IPS DF 6.9 (cell line): ENCODE measurements around the gene CCDC178.

Experiments used
- DNase-seq: peaks from one replicate; pipeline ENCODE4 v3.0.0-alpha.2; 2013; ENCODE audit warnings: low read depth, low spot score
- H3K27ac ChIP-seq: one replicate; pipeline ENCODE4 v1.5.1; 2013; ENCODE audit warnings: low read length, control low read depth
- H3K27me3 ChIP-seq: 2 replicates; pipeline ENCODE4 v1.6.1; 2013; ENCODE audit warnings: mild to moderate bottlenecking, low read length; ENCODE audit not compliant: control insufficient read depth, insufficient read depth
- H3K36me3 ChIP-seq: 2 replicates; pipeline ENCODE4 v1.6.1; 2013; ENCODE audit warnings: low read length; ENCODE audit not compliant: control insufficient read depth, insufficient read depth
- H3K4me1 ChIP-seq: 2 replicates; pipeline ENCODE4 v1.6.1; 2013; ENCODE audit warnings: low read length; ENCODE audit not compliant: control insufficient read depth, insufficient read depth
- H3K4me3 ChIP-seq: 2 replicates; pipeline ENCODE4 v1.5.1; 2013; ENCODE audit warnings: mild to moderate bottlenecking, low read length
- H3K9me3 ChIP-seq: 2 replicates; pipeline ENCODE4 v1.6.1; 2013; ENCODE audit warnings: low read length, inconsistent platforms; ENCODE audit not compliant: control insufficient read depth, insufficient read depth
- WGBS: extraction: QIAGEN DNeasy Blood & Tissue Kit; methylation state at CpG from one replicate; pipeline ENCODE4 v1.1.7; 2013; ENCODE audit warnings: mixed read lengths, missing lambda C conversion rate; ENCODE audit not compliant: insufficient read length, insufficient coverage; 5-methylcytosine and 5-hydroxymethylcytosine counted together

Gene CCDC178

DNA sequence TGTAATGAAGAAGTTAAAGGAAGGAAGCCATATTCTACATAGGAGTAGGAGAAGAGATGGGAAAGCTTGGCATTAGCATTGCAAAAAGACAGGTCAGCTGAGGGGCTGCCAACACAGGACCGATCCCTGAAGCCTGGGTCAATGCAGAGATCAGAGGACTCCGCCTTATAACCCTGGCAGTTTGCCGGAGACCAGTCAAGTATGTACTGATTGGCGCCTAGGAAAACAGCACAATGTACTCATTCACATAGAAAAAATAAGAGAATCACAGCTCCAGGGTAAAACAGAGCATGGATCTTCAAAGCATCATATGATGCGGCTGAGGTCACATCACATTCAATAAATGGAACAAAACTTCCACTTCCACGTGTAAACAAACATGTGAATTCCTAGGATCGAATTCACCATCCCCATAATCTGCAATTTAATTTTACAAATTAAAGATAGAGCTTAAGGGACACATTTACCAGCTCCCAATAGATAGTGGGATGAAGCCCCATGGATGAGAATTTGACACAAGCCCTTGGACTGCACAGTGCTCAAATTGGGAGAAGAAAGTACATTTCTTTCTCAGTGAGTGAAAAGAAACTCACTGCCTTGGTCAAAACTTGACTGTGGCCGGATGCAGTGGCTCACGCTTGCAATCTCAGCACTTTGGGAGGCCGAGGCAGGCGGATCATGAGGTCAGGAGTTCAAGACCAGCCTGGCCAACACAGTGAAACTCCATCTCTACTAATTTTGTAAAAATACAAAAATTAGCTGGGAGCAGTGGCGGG lies 532.7 kb downstream of the CCDC178 start:
- Histone ChIP-seq H3K4me3 (no peak overlapping the region), H3K36me3 (no peaks in the 10 kb centered on the region), H3K27ac (no peak overlapping the region), H3K9me3 (no peaks in the 10 kb centered on the region), H3K27me3 (no peaks in the 10 kb centered on the region), H3K4me1 (no peaks in the 10 kb centered on the region)
- DNase-seq: no peak
- no CpG with 5 or more reads among the region's 12 CpGs for WGBS

GRCh38 chr18:32907311-32907585 lies 533.3 kb downstream of the CCDC178 start:
- Histone ChIP-seq H3K27me3 (no peaks in the 10 kb centered on the region), H3K36me3 (no peaks in the 10 kb centered on the region), H3K9me3 (no peaks in the 10 kb centered on the region), H3K4me3 (no peak overlapping the region), H3K4me1 (no peaks in the 10 kb centered on the region), H3K27ac (no peak overlapping the region)
- no peak for DNase-seq
- WGBS: no CpG with 5 or more reads among the region's 3 CpGs

- Histone ChIP-seq H3K36me3 (no peaks in the 10 kb centered on the region), H3K9me3 (no peaks in the 10 kb centered on the region), H3K27ac (no peak overlapping the region), H3K4me1 (no peaks in the 10 kb centered on the region), H3K27me3 (no peaks in the 10 kb centered on the region), H3K4me3 (no peak overlapping the region)
- no CpG with 5 or more reads among the region's 10 CpGs for WGBS
- DNase-seq: no peak
Measured at GRCh38 chr18:32906506-32907310, 533.8 kb downstream of the CCDC178 start.

DNA sequence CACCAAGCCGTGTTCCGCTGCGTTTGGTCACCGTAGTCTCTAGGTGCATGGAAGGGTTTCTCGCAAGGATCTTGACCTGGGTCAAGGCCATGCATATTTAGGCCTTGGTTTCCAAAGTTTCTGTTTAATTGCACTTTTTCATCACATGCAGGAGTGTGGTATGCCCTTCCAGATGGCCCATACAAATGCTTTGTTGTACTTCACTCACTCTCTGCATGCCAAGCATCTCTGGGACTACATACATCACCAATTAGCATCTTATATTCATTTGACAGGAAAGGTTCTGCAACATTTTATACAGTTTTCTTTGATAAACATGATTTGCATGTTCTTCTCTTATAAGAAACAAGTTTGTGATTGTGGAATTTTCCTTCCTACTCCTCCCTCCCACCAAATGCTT lies 534.9 kb downstream of the CCDC178 start:
- no peaks in the 10 kb centered on the region for H3K27me3 ChIP-seq
- WGBS: no CpG with 5 or more reads among the region's 5 CpGs
- no peaks in the 10 kb centered on the region for H3K4me1 ChIP-seq

DNA sequence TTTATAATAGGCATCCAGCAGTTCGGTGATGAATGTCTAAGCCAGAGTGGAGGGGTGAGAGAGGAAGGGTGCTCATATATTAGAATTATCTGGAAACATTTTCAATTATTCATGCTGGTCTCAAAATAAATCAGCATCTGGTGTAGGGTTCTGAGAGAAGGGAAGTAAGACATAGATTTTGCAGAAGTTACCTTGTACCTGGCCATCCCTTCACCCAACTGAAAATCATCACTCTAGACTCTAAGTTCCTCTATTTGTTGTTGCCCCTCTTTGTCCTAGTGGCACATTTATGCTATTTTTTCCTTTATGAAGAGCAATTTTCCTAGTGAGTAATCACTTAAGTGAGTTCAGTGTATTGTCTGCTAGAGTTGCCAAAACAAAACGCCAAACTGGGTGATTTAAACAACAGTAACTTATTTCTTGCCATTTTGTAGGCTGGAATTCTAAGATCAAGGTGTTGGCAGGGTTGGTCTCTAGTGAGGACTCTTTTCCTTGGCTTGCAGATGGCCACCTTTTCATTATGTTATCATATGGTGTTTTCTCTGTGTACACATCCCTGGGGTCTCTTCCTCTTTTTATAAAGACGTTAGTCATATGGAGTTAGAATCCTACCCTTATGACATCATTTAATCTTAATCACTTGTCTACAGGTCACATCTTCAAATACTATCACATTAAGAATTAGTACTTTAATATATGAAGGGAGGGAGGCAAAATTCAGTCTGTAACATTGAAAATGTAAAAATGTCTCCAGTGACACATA lies 537.8 kb downstream of the CCDC178 start:
- Histone ChIP-seq H3K9me3 (no peaks in the 10 kb centered on the region), H3K27me3 (no peaks in the 10 kb centered on the region), H3K27ac (no peak overlapping the region), H3K4me3 (no peak overlapping the region), H3K36me3 (no peaks in the 10 kb centered on the region), H3K4me1 (no peaks in the 10 kb centered on the region)
- DNase-seq: no peak
- no CpG with 5 or more reads among the region's 3 CpGs for WGBS

More for the DNA sequence above, 534.9 kb downstream of the CCDC178 start:
- no peak overlapping the region for H3K27ac ChIP-seq
- no peaks in the 10 kb centered on the region for H3K9me3 ChIP-seq
- H3K4me3 ChIP-seq: no peak overlapping the region
- no peaks in the 10 kb centered on the region for H3K36me3 ChIP-seq
- DNase-seq: no peak

GRCh38 chr18:32899819-32900218 lies 540.7 kb downstream of the CCDC178 start:
- WGBS: no CpG with 5 or more reads among the region's 3 CpGs
- H3K4me1 ChIP-seq: no peaks in the 10 kb centered on the region

GRCh38 chr18:32896776-32897547 lies 543.6 kb downstream of the CCDC178 start:
- H3K9me3 ChIP-seq: peaks cover 2% of the 10 kb centered on the region; the same call in 1 of the 2 replicates
- no CpG with 5 or more reads among the region's 4 CpGs for WGBS
- DNase-seq: no peak

More at GRCh38 chr18:32899819-32900218, 540.7 kb downstream of the CCDC178 start:
- no peaks in the 10 kb centered on the region for H3K36me3 ChIP-seq
- H3K27me3 ChIP-seq: no peaks in the 10 kb centered on the region
- DNase-seq: no peak
- peaks cover 2% of the 10 kb centered on the region; the same call in 1 of the 2 replicates for H3K9me3 ChIP-seq
- H3K4me3 ChIP-seq: no peak overlapping the region
- H3K27ac ChIP-seq: no peak overlapping the region

GRCh38 chr18:32893915-32894314 lies 546.6 kb downstream of the CCDC178 start:
- DNase-seq: no peak
- Histone ChIP-seq H3K27me3 (no peaks in the 10 kb centered on the region), H3K36me3 (no peaks in the 10 kb centered on the region), H3K4me3 (no peak overlapping the region), H3K4me1 (peaks cover 1% of the 10 kb centered on the region; the same call in 1 of the 2 replicates), H3K9me3 (peaks cover 2% of the 10 kb centered on the region; the same call in 1 of the 2 replicates), H3K27ac (no peak overlapping the region)
- WGBS: no CpG with 5 or more reads among the region's 7 CpGs

More at GRCh38 chr18:32896776-32897547, 543.6 kb downstream of the CCDC178 start:
- no peak overlapping the region for H3K4me3 ChIP-seq
- H3K27ac ChIP-seq: no peak overlapping the region
- no peaks in the 10 kb centered on the region for H3K36me3 ChIP-seq
- no peaks in the 10 kb centered on the region for H3K4me1 ChIP-seq
- no peaks in the 10 kb centered on the region for H3K27me3 ChIP-seq

GRCh38 chr18:32891797-32892196 lies 548.7 kb downstream of the CCDC178 start:
- H3K27me3 ChIP-seq: no peaks in the 10 kb centered on the region
- peaks cover 1% of the 10 kb centered on the region; the same call in 1 of the 2 replicates for H3K4me1 ChIP-seq
- no peak for DNase-seq
- no peaks in the 10 kb centered on the region for H3K36me3 ChIP-seq
- no peak overlapping the region for H3K4me3 ChIP-seq
- H3K9me3 ChIP-seq: no peaks in the 10 kb centered on the region
- WGBS: no CpG with 5 or more reads among the region's 3 CpGs
- no peak overlapping the region for H3K27ac ChIP-seq

DNA sequence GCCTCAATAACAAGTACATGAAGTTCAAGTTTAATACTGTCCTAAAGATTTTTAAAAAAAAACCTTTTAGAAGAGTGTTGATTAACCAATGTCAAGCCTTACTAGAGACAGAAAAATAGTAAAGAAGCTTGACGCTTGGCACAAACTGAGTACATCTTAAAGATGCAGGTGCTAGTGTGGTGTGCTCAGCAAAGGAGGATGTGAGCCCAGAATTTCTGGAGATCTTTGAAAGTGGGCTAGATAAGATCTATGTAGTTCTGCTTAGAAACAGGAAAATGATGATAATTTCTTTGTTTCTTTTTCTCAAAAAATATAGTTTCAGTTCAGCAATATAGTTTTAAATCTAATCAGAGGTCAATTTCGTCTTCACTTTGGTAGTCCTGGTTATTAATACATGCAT lies 549.4 kb downstream of the CCDC178 start:
- Histone ChIP-seq H3K27me3 (no peaks in the 10 kb centered on the region), H3K36me3 (no peaks in the 10 kb centered on the region), H3K9me3 (no peaks in the 10 kb centered on the region), H3K4me3 (no peak overlapping the region), H3K27ac (no peak overlapping the region), H3K4me1 (peaks cover 1% of the 10 kb centered on the region; the same call in 1 of the 2 replicates)
- no CpG with 5 or more reads among the region's 2 CpGs for WGBS
- DNase-seq: no peak
